ENCODE results near the gene CYFIP1. TPM values are rescaled to one million over a fixed set of nuclear protein-coding genes. Genes with fewer than 3 reads are reported as not detected.

The CYFIP1 gene
- total RNA-seq, 1 experiment from 2014 or later, result 159 TPM

- TF ChIP-seq REST (IDR thresholded peaks at IDR 0.05; ENCODE audit: insufficient read depth in 1 of 2, low read depth in 2 of 2, low read length in 1 of 2) (no peak), TCF7L2 (IDR thresholded peaks at IDR 0.05; ENCODE audit: low read depth, low read length) (no peak), SIN3A (IDR thresholded peaks at IDR 0.05; ENCODE audit: borderline replicate concordance, insufficient read depth, low read depth, low read length) (no peak), CTCF (IDR thresholded peaks at IDR 0.05) (no peak), POLR2AphosphoS5 (IDR thresholded peaks at IDR 0.05; ENCODE audit: low read depth, low read length) (no peak)
- intact Hi-C loops (cut with micrococcal nuclease; ENCODE audit: unreplicated experiment) (no loop called here), in situ Hi-C loops (cut with HindIII; ENCODE audit: low pct_unique_long_range_greater_than_20kb, low sequenced_read_pairs) (no loop called here)
- ChIA-PET POLR2A (no interaction called here), CTCF (no interaction called here)
- no peak for DNase-seq (ENCODE audit: low read depth, low spot score)
- Histone ChIP-seq H3K4me3 (ENCODE audit: low read depth in 2 of 2, low read length in 2 of 2) (no peak overlapping the region), H3K27ac (ENCODE audit: low read length) (no peak overlapping the region), H3K9me3 (ENCODE audit: control insufficient read depth, insufficient read depth, low read depth, low read length) (no peaks in the 10 kb centered on the region), H3K27me3 (ENCODE audit: control insufficient read depth, insufficient read depth, low read length) (no peaks in the 10 kb centered on the region), H3K4me1 (ENCODE audit: control insufficient read depth, insufficient read depth, low read length) (no peaks in the 10 kb centered on the region), H3K36me3 (ENCODE audit: control insufficient read depth, insufficient read depth, low read length) (peaks cover 3% of the 10 kb centered on the region)
- no TSS peak for BruUV-seq (replicated peaks)
- ATAC-seq, result 0 out of 2 replicates have a peak, but pooled peaks have one; percentile 39
These were observed 76.1 kb downstream of the CYFIP1 start for GRCh38 chr15:22903961-22904534.

- ChIA-PET CTCF (no interaction called here), POLR2A (no interaction called here)
- no peak overlapping the region for H3K4me3 ChIP-seq (ENCODE audit: low read depth in 2 of 2, low read length in 2 of 2)
- in situ Hi-C loops (cut with HindIII; ENCODE audit: low pct_unique_long_range_greater_than_20kb, low sequenced_read_pairs) (no loop called here), intact Hi-C loops (cut with micrococcal nuclease; ENCODE audit: unreplicated experiment) (no loop called here)
- no TSS peak for BruUV-seq (replicated peaks)
- H3K4me1 ChIP-seq (ENCODE audit: control insufficient read depth, insufficient read depth, low read length), result no peaks in the 10 kb centered on the region
- H3K36me3 ChIP-seq (ENCODE audit: control insufficient read depth, insufficient read depth, low read length), result peaks cover 3% of the 10 kb centered on the region
- TF ChIP-seq POLR2AphosphoS5 (IDR thresholded peaks at IDR 0.05; ENCODE audit: low read depth, low read length) (no peak), SIN3A (IDR thresholded peaks at IDR 0.05; ENCODE audit: borderline replicate concordance, insufficient read depth, low read depth, low read length) (no peak), CTCF (IDR thresholded peaks at IDR 0.05) (no peak), REST (IDR thresholded peaks at IDR 0.05; ENCODE audit: insufficient read depth in 1 of 2, low read depth in 2 of 2, low read length in 1 of 2) (no peak), TCF7L2 (IDR thresholded peaks at IDR 0.05; ENCODE audit: low read depth, low read length) (no peak)
- no peak overlapping the region for H3K27ac ChIP-seq (ENCODE audit: low read length)
- ATAC-seq (no peak), DNase-seq (ENCODE audit: low read depth, low spot score) (no peak)
- no peaks in the 10 kb centered on the region for H3K27me3 ChIP-seq (ENCODE audit: control insufficient read depth, insufficient read depth, low read length)
- H3K9me3 ChIP-seq (ENCODE audit: control insufficient read depth, insufficient read depth, low read depth, low read length), result no peaks in the 10 kb centered on the region
These were observed 76.7 kb downstream of the CYFIP1 start for GRCh38 chr15:22903427-22903826.
